HFFc6 (cell line): Measurements from ENCODE around the gene ELL2. TPM values are rescaled to one million over a fixed set of nuclear protein-coding genes. Genes with fewer than 3 reads are reported as not detected.
"Not testable (repeated sequence)": the region's sequence is repeated elsewhere in the genome, so short reads cannot be mapped to it uniquely, and the experiment has no call there.

ENCODE experiments used
- DNase-seq: peaks from one replicate; pipeline ENCODE4 v3.0.0-alpha.2; 2018
- H3K27ac Mint-ChIP-seq: 2 replicates; pipeline ENCODE4 v1.8.0; 2020; ENCODE audit warnings: mild to moderate bottlenecking, mixed read lengths
- H3K27me3 Mint-ChIP-seq: 2 replicates; pipeline ENCODE4 v1.8.0; 2021; ENCODE audit warnings: mild to moderate bottlenecking, moderate library complexity, mixed read lengths; ENCODE audit not compliant: insufficient read depth
- H3K36me3 Mint-ChIP-seq: 2 replicates; pipeline ENCODE4 v1.8.0; 2021; ENCODE audit warnings: low read depth, mixed read lengths
- H3K4me1 Mint-ChIP-seq: 2 replicates; pipeline ENCODE4 v1.8.0; 2020; ENCODE audit warnings: low read depth, mixed read lengths
- H3K4me3 Mint-ChIP-seq: 2 replicates; pipeline ENCODE4 v1.8.0; 2020; ENCODE audit warnings: mild to moderate bottlenecking, moderate library complexity, mixed read lengths
- H3K9me3 Mint-ChIP-seq: 2 replicates; pipeline ENCODE4 v1.8.0; 2020; ENCODE audit warnings: mild to moderate bottlenecking, mixed read lengths
- CTCF ChIP-seq: fragments of 200-600 bp; sonication (generic); IDR thresholded peaks from 2 replicates; pipeline ENCODE4 v1.5.0; 2021; ENCODE audit warnings: antibody characterized with exemption, mild to moderate bottlenecking
- total RNA-seq, 6 experiments: library from RNA; stranded (reverse); fragmentation: NEBNext Ultra II Directional; extraction: Animal tissue kit (Norgen Biotek cat#: 25700); gene quantifications; 2 replicates in 1 of 6; 3 replicates in 5 of 6; pipeline ENCODE4 v1.2.3, GENCODE V29; 2021

ELL2 gene
- total RNA-seq, 6 experiments from 2014 or later = 346 to 505 (median 380) TPM

GRCh38 chr5:95908799-95909198, 52.9 kb downstream of the ELL2 start:
- Mint-ChIP-seq H3K36me3 (peaks cover 89% of the 10 kb centered on the region), H3K9me3 (peaks cover 5% of the 10 kb centered on the region; the same call in 1 of the 2 replicates), H3K4me1 (peaks cover 96% of the 10 kb centered on the region), H3K4me3 (peak overlapping the region; percentile 41; the same call in 1 of the 2 replicates), H3K27me3 (peaks cover 51% of the 10 kb centered on the region), H3K27ac (peak overlapping the region; percentile 80)
- no peak for TF ChIP-seq CTCF
- no peak for DNase-seq

- H3K27me3 Mint-ChIP-seq = peaks cover 51% of the 10 kb centered on the region
- peaks cover 96% of the 10 kb centered on the region for H3K4me1 Mint-ChIP-seq
- peaks cover 5% of the 10 kb centered on the region; the same call in 1 of the 2 replicates for H3K9me3 Mint-ChIP-seq
- TF ChIP-seq CTCF = no peak
- H3K36me3 Mint-ChIP-seq = peaks cover 90% of the 10 kb centered on the region
- DNase-seq = no peak
- H3K27ac Mint-ChIP-seq = peak overlapping the region; percentile 76
- H3K4me3 Mint-ChIP-seq = peak overlapping the region; percentile 61; the same call in 1 of the 2 replicates
These were observed 53.6 kb downstream of the ELL2 start for GRCh38 chr5:95907740-95908706.

- Mint-ChIP-seq H3K4me3 (peak overlapping the region; percentile 34; the same call in 1 of the 2 replicates), H3K4me1 (peaks cover 96% of the 10 kb centered on the region), H3K36me3 (peaks cover 90% of the 10 kb centered on the region), H3K27ac (peak overlapping the region; percentile 76), H3K9me3 (peaks cover 7% of the 10 kb centered on the region; the same call in 1 of the 2 replicates), H3K27me3 (peaks cover 58% of the 10 kb centered on the region)
- TF ChIP-seq CTCF = no peak
- DNase-seq = no peak
These were observed 54.5 kb downstream of the ELL2 start for GRCh38 chr5:95907067-95907705.

- H3K27me3 Mint-ChIP-seq = peaks cover 57% of the 10 kb centered on the region
- 0 out of 2 replicates have a peak overlapping the region, but pooled peaks have one; percentile 15 for H3K4me3 Mint-ChIP-seq
- not testable (repeated sequence) for H3K9me3 Mint-ChIP-seq, DNase-seq
- peak overlapping the region; percentile 53 for H3K27ac Mint-ChIP-seq
- peaks cover 96% of the 10 kb centered on the region for H3K4me1 Mint-ChIP-seq
- H3K36me3 Mint-ChIP-seq = peaks cover 90% of the 10 kb centered on the region
These were observed 55.3 kb downstream of the ELL2 start for GRCh38 chr5:95906398-95906797.

GRCh38 chr5:95904827-95905226, 56.8 kb downstream of the ELL2 start:
- Mint-ChIP-seq H3K9me3 (peaks cover 9% of the 10 kb centered on the region; the same call in 1 of the 2 replicates), H3K4me3 (peak overlapping the region; percentile 72), H3K4me1 (peaks cover 96% of the 10 kb centered on the region), H3K27me3 (peaks cover 56% of the 10 kb centered on the region), H3K27ac (peak overlapping the region; percentile 72), H3K36me3 (peaks cover 90% of the 10 kb centered on the region)
- no peak for DNase-seq
- no peak for TF ChIP-seq CTCF
